Stimulated activated CD8-positive, alpha-beta memory T cell treated with anti-CD3 and anti-CD28 coated beads, Interleukin-15, amount 100 ng/mL, for 24 hours (primary cell): ENCODE data around the gene CST8.
"Not testable (repeated sequence)": the region's sequence is repeated elsewhere in the genome, so short reads cannot be mapped to it uniquely, and the experiment has no call there.

Experiments
- DNase-seq: peaks from one replicate; pipeline ENCODE4 v3.0.0-alpha.2; 2020; ENCODE audit warnings: low read depth

The CST8 gene, protein sequence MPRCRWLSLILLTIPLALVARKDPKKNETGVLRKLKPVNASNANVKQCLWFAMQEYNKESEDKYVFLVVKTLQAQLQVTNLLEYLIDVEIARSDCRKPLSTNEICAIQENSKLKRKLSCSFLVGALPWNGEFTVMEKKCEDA

DNA sequence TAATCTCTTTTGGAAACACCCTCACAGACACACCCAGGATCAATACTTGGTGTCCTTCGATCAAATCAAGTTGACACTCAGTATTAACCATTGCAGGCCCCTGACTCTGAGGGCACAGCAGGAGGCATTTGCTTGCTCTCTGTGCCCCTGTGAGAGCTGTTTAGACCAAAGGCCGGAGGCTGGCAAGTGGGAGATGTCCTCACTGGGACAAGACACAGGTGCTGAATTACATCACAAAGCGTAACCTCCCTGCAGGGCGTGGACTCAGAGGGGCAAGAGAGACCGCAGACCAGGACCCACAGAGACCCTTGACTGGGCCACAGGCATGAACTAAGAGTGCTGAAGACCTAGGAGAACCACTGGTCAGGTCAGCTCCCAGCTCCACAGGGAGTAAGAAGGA, at the start of gene CST8:
Gene CST8 (plus strand): TSS at position 301 of the 400 bp plus-strand sequence. CDS start 551 bp downstream, outside the sequence.
- no peak for DNase-seq

DNA sequence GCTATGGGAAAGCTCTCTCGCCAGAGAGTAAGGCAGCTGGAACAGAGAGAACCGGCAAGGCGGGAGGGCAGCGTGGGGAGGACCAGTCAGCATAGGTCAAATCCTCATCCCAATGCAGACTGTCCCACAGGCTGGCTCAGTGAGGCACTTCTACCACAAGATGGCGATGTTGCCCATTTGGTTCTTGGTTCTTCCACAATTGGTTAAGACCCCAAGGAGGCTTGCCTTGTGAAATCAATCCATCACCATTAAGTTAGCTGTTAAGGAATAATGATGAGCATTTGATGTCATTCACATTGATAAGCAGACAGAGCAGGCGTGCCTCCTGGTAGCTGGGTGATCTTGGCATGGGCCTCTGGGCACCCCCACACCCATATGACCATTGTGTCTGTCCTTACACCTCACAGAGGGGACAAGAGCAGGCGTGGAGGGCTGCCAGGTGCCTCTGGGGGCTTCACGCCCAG, 49.0 kb upstream of the CST8 start:
- peak; percentile 30 for DNase-seq

DNA sequence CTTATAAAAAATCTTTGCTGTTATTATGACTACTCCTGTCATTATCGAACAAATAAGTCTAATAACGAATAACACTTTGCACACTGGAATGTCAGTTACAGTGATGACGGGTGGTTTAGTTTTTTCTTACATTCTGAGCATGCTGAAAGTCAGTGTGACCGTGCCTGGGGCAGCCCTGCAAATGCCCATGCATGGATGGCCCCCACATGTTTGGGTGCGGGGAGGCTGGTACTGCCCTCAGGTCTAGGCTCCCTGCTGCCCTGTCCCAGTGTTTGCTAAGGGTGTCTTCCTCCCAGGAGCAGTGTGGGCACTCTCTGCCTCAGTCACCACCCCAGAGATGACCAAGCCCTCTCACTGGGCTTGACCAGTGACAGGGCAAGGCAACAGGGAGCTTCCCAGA, 48.5 kb upstream of the CST8 start:
- no peak for DNase-seq

DNA sequence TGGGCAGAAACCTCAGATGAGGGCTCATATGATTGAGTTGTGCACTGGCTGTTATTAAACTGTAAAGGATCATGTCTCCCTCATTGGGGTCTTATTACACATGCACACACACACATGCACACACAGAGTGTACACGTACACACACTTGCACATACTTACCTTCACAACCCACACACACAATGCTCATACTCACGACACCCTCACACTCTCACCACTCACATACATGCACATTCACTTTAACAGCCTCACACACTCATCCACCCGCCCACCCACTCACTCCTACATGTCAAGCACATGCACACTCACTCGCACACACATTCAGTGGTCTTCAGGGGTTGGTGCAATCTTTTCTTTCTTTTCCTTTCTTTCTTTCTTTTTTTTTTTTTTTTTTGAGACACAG, 46.1 kb upstream of the CST8 start:
- DNase-seq = no peak

DNA sequence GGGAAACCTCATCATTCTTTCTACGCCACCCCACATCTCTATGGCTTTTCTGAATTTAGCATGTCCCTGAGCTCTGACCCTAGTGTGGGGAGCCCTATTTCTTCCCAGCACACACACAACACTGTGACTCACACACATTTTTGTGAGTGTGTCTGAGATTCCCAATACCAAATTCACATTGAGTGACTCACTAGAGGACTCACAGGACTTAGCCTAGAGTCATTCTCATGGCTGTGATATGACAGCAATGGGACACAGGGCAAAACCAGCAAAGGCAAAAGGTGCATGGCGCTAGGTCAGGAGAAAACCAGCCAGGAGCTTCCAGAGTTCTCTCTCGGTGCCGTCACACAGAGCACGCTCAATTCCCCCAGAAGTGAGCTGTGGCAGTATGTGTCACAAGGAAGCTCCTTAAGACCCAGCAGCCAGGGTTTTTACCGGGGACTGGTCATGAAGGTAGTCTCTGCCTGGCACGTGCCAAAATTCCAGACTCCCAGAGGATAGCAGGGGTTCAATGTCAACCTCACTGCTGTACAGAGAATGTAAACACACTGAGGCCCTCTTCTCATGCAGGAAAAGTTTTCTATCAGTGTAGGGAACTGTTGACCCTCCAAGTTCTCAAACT, 45.2 kb upstream of the CST8 start:
- DNase-seq = no peak

DNA sequence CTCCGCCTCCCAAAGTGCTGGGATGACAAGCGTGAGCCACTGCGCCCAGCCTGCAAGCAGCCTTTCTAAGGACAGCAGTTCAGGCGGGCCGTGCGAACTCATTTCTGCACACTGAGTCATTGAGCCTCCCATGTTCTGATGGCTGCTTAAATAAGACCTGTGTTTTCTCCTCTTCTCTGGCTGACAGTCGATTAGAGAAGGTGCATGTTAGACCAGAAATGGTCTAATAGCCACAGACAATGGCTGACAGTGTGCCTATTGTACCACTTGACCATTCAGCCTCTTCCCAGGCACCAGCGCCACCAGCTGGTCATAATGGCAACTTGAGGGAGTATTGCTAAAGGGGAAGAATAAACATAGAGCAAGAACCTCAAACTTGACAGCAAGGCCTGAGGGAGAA, 44.4 kb upstream of the CST8 start:
- no peak for DNase-seq

DNA sequence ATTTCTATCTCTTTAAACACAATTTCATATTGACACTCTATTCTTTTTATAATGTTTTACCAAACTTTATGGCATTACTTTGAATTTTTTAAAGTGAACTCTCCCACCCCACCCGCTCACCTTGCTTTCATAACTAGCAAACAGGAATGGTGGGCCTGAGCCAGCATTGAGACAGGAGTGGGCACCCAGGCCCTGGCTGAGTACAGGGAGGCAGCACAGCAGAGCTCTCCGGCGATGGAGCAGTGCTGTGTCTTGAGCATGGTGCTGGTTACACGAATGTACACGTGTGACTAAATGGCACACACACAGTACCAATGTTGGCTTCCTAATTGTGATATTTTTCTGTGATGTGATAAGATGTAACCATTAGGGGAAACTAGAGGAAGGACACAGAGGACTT, 42.8 kb upstream of the CST8 start:
- DNase-seq = no peak

DNA sequence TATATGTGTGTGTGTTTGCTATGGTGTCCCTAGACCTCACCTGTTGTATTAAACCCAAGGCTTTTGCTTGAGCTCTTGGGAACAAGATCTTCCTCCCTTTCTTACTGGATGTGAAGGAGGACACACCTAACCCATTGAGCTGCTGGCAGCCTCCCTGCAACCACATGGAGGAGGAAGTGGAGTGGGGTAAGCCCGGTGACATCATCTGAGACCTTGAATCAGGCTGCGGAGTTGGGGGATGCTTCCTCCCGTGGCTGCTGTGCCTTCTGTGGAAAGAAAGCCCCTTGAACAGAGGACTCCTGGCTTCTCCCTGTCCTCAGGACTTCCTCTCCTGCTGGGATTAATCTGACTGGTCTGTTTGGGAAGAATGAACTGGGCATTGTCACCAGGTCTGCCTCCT, 41.5 kb upstream of the CST8 start:
- no peak for DNase-seq

DNA sequence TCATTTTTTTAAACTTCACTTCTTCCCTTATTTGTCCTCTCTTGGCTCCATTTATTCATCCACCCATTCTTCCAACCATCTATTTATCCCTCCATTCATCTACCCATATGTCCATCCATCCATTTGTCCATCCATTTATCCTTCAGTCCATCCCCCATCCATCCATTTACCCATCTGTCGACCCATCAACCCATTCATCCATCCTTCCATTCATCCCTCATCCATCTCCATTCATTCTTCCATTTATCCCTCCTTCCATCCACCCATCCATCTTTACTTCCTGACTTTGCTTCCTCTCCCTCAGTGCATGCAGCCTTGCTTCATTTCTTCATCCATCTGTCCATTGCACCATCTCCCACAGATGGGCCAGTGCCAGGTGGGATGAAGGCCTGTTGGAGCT, 40.0 kb upstream of the CST8 start:
- DNase-seq = no peak

DNA sequence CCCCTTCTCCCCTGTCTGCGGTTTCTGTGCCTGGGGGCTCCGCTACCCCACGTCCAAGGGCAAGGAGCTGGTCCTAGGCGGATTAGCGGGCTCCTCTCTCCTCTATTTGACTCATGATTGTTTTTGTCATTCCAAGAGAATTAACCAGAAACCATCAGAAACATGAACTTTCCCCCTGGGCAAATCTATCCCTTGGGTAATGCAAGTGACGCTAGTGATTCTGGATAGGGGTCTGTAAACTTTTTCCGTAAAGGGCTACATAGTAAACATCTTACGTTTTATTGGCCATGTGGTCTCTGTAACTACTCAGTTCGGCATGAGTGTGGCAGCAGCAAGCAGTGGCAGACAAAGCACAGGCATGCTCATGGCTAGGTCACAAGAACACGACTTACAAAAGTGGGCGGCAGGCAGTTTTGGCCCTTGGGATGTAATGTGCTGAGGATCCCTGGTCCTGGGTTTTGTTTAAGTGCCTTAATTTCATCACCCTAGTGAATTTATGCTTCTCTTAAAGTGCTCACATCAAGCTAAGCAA, 38.9 kb upstream of the CST8 start:
- no peak for DNase-seq

DNA sequence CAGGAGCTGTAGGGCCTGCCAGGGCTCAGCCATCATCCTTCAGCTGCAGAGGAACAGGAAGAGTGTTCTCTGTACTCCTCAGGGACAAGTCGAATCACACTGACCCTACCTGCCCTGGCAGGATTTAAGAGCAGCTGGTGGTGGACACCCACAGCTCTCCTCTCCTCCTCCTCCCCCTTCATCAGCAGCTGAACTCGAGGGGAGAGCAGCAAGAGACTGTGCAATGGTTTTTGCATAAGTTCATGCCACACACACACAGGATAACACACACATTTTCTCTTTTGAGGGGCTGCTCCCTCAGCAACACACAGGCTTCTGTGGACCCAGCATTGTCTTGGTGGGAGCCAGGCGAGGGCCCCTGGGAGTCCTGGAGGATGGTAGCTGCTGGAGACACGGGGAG, 38.1 kb upstream of the CST8 start, which contains the start of gene CST11:
Gene CST11 (minus strand): TSS at position 101 of the 400 bp plus-strand sequence. CDS start 65 bp downstream, at position 36.
- DNase-seq = no peak

DNA sequence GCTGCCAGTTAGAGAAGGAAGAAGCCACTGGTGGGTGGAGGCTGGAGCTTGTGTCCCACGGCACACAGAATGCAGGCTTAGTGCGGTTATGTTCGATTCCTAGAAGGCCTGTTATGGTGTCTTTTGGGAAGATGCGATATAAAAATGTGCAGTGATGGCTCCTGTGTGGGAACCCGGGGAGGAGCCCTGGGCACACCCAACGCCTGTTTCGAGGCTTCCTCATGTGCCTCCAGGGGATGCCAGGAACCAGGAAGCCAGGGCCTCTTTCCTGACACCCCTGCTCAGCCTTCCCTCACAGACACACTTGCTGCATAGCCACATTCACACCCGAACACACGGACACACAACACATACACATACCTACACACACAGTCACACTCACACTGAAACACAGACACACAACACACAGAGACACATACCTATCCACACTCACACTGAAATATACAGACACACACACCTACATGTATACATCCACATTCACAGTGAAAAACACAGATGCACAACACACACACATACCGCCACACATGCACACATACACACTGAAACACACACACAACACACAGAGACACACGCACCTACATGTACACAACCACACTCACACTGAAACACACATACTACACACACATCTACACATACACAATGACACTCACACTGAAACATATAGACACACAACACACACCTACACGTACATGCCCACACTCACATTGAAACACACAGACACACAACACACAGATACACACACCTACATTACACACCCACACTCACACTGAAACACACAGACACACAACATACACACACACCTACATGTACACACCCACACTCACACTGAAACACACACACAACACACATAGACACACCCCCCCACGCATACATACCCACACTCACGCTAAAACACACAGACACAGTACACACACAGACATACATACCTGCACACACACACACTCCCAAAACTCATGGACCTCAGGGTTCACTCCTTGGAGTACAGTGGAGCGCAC, 37.1 kb upstream of the CST8 start:
- DNase-seq = no peak

DNA sequence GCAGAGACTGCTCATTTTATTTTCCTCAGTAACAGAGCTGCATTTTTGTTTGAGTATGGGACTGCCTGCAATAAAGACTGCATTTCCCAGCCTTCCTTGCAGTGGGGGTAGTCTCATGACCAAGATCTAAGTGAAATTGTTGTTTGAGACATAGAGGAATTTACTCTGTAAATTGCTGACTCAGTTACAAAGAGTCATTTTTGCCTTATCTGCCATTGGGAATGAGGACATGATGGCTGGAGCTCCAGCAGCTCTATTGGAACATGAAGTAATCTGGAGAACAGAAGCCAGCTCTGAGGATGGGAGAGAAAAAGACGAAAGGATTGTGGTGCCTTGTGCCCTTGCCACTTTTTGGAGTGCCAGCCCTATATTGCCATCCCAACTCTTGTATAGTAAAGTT, 36.1 kb upstream of the CST8 start:
- no peak for DNase-seq

DNA sequence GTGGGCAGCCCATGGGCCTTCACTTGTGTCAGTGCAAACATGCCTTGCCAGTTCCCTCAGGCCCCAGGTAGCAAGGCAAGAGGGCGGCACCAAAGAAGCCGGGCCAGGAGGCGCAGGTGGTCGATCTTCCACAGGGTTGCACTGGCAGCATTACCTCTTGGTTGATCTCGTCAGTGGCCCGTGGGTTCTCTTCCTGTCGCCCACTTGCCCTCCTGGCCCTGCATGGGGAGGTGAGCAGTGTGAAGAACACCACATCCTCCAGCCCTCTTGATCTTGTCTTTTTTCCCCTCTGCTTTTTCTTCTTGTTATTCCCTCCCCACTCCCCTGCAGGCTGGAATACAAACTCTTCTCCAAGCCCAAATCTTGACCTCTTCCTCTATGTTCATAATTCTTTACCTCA, 35.3 kb upstream of the CST8 start:
- DNase-seq = no peak

DNA sequence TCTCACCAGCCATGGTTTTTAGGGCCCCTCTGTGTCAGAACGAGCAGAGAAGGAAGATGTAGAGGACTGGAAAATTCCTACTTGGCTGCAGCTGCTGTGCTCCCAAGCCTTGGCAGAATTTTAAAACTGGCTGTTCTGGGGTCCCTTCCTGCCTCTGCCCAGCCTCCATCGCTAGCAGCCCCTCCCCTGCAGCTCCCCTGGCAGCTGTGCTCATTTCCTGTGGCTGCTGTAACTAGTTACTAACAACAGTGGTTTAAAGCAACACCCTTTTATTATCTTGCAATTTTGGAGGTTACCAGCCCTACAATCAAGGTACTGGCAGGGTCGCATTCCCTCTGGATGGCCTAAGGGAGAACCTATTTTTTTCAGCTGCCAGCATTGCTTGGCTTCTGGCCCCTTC, 34.5 kb upstream of the CST8 start:
- no peak for DNase-seq

DNA sequence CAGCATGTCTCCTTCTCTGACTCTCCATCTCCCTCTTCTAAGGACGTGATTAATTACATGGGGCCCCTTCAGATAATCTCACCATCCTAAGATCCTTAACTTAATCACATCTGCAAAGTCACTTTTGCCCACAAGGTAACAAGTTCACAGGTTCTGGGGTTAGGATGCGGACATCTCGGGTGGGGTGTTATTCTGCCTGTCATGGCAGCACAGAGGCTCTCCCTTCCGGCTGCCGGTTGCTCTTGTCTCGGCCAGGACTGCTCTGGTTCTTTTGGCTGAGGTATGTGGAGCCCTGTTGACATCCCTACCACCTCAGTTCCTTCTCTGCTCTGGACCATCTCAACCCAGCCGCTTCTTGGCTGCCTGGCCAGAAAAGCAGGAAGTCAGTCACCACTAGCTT, 34.0 kb upstream of the CST8 start:
- DNase-seq = no peak

DNA sequence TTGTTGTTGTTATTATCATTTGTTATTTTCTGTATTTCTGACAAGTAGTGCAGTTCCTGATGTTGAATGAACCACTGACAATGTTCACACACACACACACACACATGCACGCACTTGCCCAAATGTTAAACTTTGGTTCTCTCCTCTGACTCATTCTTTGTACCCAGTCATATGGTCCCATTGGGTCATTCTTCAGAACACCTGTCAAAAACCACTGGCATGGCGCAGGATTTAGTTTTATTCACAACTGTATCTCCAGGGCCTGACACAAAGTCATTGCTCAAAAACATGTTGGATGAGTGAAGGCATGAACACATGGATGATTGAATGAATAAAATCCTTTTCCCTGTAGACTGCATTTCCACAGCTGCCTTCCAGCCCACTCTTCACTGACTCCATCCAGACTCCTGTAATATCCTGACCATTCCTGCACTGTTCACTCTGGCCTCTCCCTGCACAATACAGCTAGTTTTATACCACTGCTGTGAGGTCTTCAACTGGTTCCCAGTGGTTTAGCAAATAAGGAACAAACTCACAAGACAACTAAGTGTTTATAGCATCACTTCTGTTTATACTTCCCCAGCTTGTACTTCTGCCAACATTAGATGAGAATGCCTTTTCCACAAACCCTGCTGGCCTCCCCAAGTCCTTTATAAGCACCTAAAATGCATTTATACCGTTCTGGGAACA, 31.3 kb upstream of the CST8 start:
- DNase-seq = no peak

DNA sequence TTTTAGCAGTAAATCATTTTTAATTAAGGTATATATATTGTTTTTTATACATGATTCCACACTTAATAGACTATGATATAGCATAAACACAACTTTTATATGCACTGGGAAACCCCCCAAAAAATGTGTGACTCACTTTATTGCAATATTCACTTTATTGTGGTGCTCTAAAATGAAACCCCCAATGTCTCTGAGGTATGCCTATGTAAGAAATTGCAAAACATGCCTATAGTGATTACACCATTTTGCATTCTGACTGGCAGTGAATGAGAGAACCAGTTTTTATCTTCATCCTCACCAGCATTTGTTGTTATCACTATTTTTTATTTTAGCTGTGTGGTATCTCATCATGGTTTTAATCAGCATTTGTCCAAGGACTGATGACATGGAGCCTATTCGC, 29.7 kb upstream of the CST8 start:
- DNase-seq = no peak

DNA sequence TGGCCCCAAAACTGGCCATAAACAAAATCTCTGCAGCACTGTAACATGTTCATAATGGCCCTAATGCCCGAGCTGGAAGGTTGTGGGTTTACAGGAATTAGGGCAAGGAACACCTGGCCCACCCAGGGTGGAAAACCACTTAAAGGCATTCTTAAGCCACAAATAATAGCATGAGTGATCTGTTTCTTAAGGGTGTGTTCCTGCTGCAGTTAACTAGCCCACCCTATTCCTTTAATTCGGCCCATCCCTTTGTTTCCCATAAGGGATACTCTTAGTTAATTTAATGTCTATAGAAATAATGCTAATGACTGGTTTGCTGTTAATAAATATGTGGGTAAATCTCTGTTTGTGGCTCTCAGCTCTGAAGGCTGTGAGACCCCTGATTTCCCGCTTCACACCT, 24.0 kb upstream of the CST8 start:
- not testable (repeated sequence) for DNase-seq

DNA sequence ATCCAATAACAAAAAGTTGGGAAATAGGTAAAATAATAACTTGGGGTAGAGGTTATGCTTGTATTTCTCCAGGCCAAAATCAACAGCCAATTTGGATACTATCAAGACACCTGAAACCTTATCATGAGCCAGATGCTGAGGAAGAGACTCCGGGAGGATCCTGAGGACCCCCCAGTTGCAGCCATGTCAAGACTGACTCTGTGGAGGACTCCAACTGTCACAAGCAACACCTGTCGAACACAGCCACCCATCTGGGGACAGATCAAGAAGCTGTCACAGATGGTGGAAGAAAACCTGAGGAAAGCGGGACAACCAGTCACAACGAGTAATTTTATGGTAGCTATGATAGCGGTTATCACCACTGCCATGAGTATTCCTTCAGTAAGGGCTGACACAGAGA, 18.6 kb upstream of the CST8 start:
- DNase-seq = not testable (repeated sequence)

DNA sequence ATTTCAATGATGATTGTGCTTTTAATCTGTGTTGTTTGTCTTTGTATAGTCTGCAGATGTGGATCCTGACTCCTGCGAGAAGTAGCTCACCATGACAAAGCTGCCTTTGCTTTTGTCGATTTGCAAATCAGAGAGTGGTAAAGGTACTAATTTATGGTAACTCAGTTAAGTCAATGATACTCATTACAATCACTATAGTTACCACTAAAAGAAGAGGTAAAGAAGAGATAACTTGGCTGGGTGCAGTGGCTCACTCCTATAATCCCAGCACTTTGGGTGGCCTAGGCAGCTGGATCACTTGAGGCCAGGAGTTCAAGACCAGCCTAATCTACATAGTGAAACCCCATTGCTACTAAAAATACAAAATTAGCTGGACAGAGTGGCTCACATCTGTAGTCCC, 17.6 kb upstream of the CST8 start:
- DNase-seq = not testable (repeated sequence)

DNA sequence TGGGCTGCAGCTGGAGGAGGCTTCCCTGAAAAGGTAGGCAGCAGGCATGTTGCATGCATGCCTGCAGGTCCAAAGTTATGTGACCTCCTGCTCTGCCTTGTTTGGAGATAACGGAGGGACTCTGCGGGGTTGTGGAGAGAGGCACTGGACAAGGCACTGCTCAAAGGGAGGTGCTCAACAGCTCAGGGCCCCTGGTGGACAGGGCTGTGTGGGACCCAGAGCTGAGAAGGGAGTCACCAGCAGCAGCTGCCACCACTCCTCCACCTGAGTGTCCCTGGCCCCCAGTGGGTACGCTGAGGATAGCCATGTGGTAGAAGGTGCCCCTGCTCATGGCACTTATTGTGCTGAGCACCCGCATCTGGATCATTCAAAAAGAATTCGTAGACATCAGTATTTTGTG, 15.5 kb upstream of the CST8 start:
- DNase-seq = no peak
